Fibroblast of the aortic adventitia (primary cell): Measurements from ENCODE around the gene OPCML. TPM values are rescaled to one million over a fixed set of nuclear protein-coding genes. Genes with fewer than 3 reads are reported as not detected.

Experiments
- DNase-seq: peaks from one replicate; pipeline ENCODE4 v3.0.0-alpha.2; 2010; ENCODE audit warnings: low read depth
- H3K4me3 ChIP-seq: 2 replicates; pipeline ENCODE4 v1.5.1; 2011; ENCODE audit warnings: low read depth, mild to moderate bottlenecking, control low read depth, low read length, moderate library complexity
- CTCF ChIP-seq: IDR thresholded peaks from 2 replicates; pipeline ENCODE4 v1.5.1; 2011; ENCODE audit warnings: mild to moderate bottlenecking, low read length, control low read depth, inconsistent platforms; ENCODE audit not compliant: insufficient read depth
- total RNA-seq: library from RNA; depleted of rRNA; stranded (reverse); fragments of >200 nt; gene quantifications from 2 replicates; pipeline ENCODE4 v1.2.3, GENCODE V29; 2012; ENCODE audit warnings: low replicate concordance

OPCML gene
- total RNA-seq, 1 donor = 0.18 TPM

- no peak for DNase-seq
- TF ChIP-seq CTCF = no peak
- H3K4me3 ChIP-seq = no peak overlapping the region
Measured at GRCh38 chr11:132427611-132428010, 1104.7 kb downstream of the OPCML start.

GRCh38 chr11:132424433-132424832, 1107.9 kb downstream of the OPCML start:
- no peak for TF ChIP-seq CTCF
- DNase-seq = no peak
- H3K4me3 ChIP-seq = no peak overlapping the region

DNA sequence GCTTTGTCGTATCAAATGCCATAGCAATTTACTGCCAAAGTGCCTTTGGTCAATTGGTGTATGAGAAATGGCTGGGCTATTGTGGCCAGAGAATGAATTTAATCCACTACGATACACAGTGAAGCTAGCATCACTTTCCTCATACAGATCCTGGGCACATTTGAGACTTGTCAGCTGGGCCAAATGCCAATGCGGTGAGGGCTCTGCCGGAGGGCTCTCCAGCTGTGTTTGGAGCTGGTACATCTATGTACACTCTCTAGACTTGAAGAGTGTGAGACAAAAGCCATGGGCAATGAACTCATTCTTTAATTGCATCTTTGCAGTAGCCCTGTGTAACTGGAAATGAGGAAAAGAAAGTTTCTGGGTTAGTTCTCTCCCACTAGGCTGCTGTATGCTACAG, 1109.0 kb downstream of the OPCML start:
- H3K4me3 ChIP-seq = no peak overlapping the region
- TF ChIP-seq CTCF = no peak
- DNase-seq = no peak

- no peak for TF ChIP-seq CTCF
- H3K4me3 ChIP-seq = no peak overlapping the region
Measured at GRCh38 chr11:132422722-132423121, 1109.6 kb downstream of the OPCML start.

DNA sequence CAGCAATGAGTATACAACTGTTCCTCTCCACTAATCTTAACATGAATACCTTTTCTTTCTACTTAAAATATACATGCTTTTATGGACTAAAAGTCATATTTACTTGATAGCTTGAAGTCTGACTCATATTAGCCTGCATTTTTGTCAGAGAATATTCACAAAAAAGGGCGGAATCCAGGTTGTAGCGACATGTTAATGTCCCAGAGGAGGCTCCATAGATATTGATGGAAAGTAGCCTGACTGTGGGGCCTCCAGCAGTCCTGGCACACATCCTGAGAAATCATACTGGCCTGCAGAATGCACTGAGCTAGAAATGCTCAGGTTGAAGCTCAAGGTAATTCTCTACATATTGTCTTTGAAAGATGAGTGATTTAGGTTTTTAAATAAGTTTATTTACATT, 1110.7 kb downstream of the OPCML start:
- H3K4me3 ChIP-seq = no peak overlapping the region
- DNase-seq = no peak
- no peak for TF ChIP-seq CTCF

More at GRCh38 chr11:132422722-132423121, 1109.6 kb downstream of the OPCML start:
- DNase-seq = no peak

DNA sequence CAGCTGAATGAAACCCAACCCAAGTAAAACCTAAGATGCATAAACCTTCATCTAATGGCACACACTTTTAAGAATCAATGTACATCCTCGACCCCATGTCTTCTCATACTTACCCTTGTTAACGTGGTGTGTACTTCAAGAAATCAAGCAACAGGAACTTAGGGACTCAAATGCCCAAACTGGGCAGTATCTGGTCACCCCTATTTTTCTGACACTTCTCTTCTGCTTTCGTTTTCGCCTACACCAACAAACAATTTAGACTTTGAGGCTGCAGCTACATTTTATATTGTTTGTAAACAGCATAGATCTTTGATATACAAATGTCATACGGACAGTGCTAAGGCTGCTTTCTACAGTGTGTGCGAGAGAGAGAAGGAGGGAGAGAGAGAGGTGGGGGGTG, 1117.8 kb downstream of the OPCML start:
- H3K4me3 ChIP-seq = no peak overlapping the region
- DNase-seq = no peak
- TF ChIP-seq CTCF = no peak

DNA sequence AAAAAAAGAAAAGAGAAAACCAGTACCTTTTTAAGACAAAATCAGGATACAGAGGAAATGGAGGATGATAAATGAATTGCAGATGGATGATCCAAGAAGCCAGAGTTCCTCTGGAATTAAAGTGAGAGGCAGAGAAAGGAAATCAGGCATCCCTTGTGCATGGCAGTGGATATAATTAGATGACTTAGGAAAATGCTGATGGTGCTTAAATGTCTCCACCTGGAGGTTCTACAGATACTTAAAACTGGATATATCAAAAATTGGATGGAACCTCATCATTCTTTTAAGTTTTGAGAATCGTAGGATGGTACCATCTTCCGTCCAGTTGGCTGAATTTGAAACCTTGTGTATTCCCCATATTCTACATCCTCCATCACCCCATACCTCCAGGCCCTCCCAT, 1121.9 kb downstream of the OPCML start:
- DNase-seq = no peak
- no peak for TF ChIP-seq CTCF
- no peak overlapping the region for H3K4me3 ChIP-seq
